HepG2 (cell line): ENCODE results near the gene PIGX. TPM values are rescaled to one million over a fixed set of nuclear protein-coding genes. Genes with fewer than 3 reads are reported as not detected.
A peak's percentile ranks its signal among the peaks of the same experiment; 100 is the strongest.

Experiments used
- FOXA3 ChIP-seq: IDR thresholded peaks from 2 replicates; pipeline ENCODE4 v1.6.1; 2016; ENCODE audit warnings: missing genetic modification reagents, missing compliant biosample characterization
- FOXO4 ChIP-seq: sonication (generic); formaldehyde crosslinking; conservative IDR thresholded peaks from 2 replicates; pipeline ENCODE4 v1.8.1; 2023; ENCODE audit warnings: missing genetic modification reagents
- HNF4G ChIP-seq, 2 experiments: sonication (generic) in 1 of 2; formaldehyde crosslinking in 1 of 2; IDR thresholded peaks; 2 replicates each; pipeline versions ENCODE4 v1.4.0 to v1.6.1; 2011 to 2020; ENCODE audit warnings: borderline replicate concordance in 2 of 2, low read depth in 2 of 2, mild to moderate bottlenecking in 2 of 2, low read length in 1 of 2, missing genetic modification reagents in 1 of 2, moderate library complexity in 1 of 2
- ISL2 ChIP-seq: sonication (generic); formaldehyde crosslinking; IDR thresholded peaks from 2 replicates; pipeline ENCODE4 v1.5.0; 2020; ENCODE audit warnings: missing genetic modification reagents
- KLF6 ChIP-seq: IDR thresholded peaks from 2 replicates; pipeline ENCODE4 v1.8.0; 2016; ENCODE audit warnings: missing biosample characterization, missing genetic modification reagents
- MATR3 ChIP-seq: sonication (generic); formaldehyde crosslinking; IDR thresholded peaks from 2 replicates; pipeline ENCODE4 v1.4.0; 2020; ENCODE audit warnings: missing genetic modification reagents
- MLLT10 ChIP-seq: sonication (generic); formaldehyde crosslinking; IDR thresholded peaks from 2 replicates; pipeline ENCODE4 v1.4.0; 2020; ENCODE audit warnings: missing genetic modification reagents
- NCOA1 ChIP-seq: sonication (generic); formaldehyde crosslinking; IDR thresholded peaks from 2 replicates; pipeline ENCODE4 v1.9.0; 2021; ENCODE audit warnings: missing genetic modification reagents
- PAF1 ChIP-seq: IDR thresholded peaks from 2 replicates; pipeline ENCODE4 v1.6.1; 2016; ENCODE audit warnings: missing genetic modification reagents, missing compliant biosample characterization
- ZBTB8A ChIP-seq: sonication (generic); formaldehyde crosslinking; IDR thresholded peaks from 2 replicates; pipeline ENCODE4 v1.4.0; 2020; ENCODE audit warnings: mild to moderate bottlenecking, low read depth, missing genetic modification reagents, borderline replicate concordance
- ZNF160 ChIP-seq: sonication (generic); formaldehyde crosslinking; IDR thresholded peaks from 2 replicates; pipeline ENCODE4 v1.8.0; 2022; ENCODE audit warnings: mild to moderate bottlenecking, inconsistent platforms, missing genetic modification reagents
- ZNF33A ChIP-seq: sonication (generic); formaldehyde crosslinking; IDR thresholded peaks from 2 replicates; pipeline ENCODE4 v1.5.1; 2020; ENCODE audit warnings: missing genetic modification reagents, mild to moderate bottlenecking, moderate library complexity, borderline replicate concordance
- ZNF441 ChIP-seq: sonication (generic); formaldehyde crosslinking; IDR thresholded peaks from 2 replicates; pipeline ENCODE4 v1.7.0; 2021; ENCODE audit warnings: missing genetic modification reagents, borderline replicate concordance
- ZNF597 ChIP-seq: sonication (generic); formaldehyde crosslinking; IDR thresholded peaks from 2 replicates; pipeline ENCODE4 v1.5.0; 2020; ENCODE audit warnings: missing genetic modification reagents
- ZNF652 ChIP-seq: IDR thresholded peaks from 2 replicates; pipeline ENCODE4 v1.6.1; 2016; ENCODE audit warnings: low read depth, borderline replicate concordance
- ZNF724P ChIP-seq: sonication (generic); formaldehyde crosslinking; IDR thresholded peaks from 2 replicates; pipeline ENCODE4 v1.8.0; 2022; ENCODE audit warnings: missing genetic modification reagents, borderline replicate concordance
- ZNF768 ChIP-seq: sonication (generic); formaldehyde crosslinking; IDR thresholded peaks from 2 replicates; pipeline ENCODE4 v1.4.0; 2020; ENCODE audit warnings: missing genetic modification reagents
- ZNF83 ChIP-seq: sonication (generic); formaldehyde crosslinking; IDR thresholded peaks from 2 replicates; pipeline ENCODE4 v1.4.0; 2020; ENCODE audit warnings: missing genetic modification reagents, mild to moderate bottlenecking, borderline replicate concordance
- ZNF883 ChIP-seq: sonication (generic); formaldehyde crosslinking; IDR thresholded peaks from 2 replicates; pipeline ENCODE4 v1.5.1; 2020; ENCODE audit warnings: mild to moderate bottlenecking, missing genetic modification reagents; ENCODE audit errors: not compliant biosample characterization
- polyA plus RNA-seq, 8 experiments: library from polyadenylated mRNA; depleted of rRNA in 3 of 8; stranded (reverse) in 7 of 8; unstranded in 1 of 8; fragments of >200 nt; fragmentation: Illumina TruSeq in 4 of 8; extraction: Trizol in 4 of 8; gene quantifications; 2 replicates each; pipeline versions ENCODE4 v1.2.1 to v1.2.3, GENCODE V29; 2011 to 2016; ENCODE audit warnings: low read depth in 4 of 8, missing spikeins in 1 of 8, mixed read lengths in 1 of 8; ENCODE audit not compliant: insufficient read depth in 1 of 8
- total RNA-seq, 5 experiments: library from RNA; depleted of rRNA; stranded (reverse); fragments of >200 nt; fragmentation: Illumina TruSeq; extraction: Trizol; gene quantifications; 2 replicates each; pipeline ENCODE4 v1.2.3, GENCODE V29; 2016; ENCODE audit warnings: low read depth in 1 of 5
- TF ChIP-seq, protein P1 (sequence below): sonication (generic); formaldehyde crosslinking; IDR thresholded peaks from 2 replicates; pipeline ENCODE4 v1.5.0; 2020; ENCODE audit warnings: missing genetic modification reagents
- TF ChIP-seq, protein P2 (sequence below): sonication (generic); formaldehyde crosslinking; IDR thresholded peaks from 2 replicates; pipeline ENCODE4 v1.5.1; 2020; ENCODE audit warnings: missing genetic modification reagents, mild to moderate bottlenecking, borderline replicate concordance
- TF ChIP-seq, protein P3 (sequence below): sonication (generic); formaldehyde crosslinking; IDR thresholded peaks from 2 replicates; pipeline ENCODE4 v1.4.0; 2020; ENCODE audit warnings: missing genetic modification reagents

PIGX gene
- total and polyA plus RNA-seq, 2 of the 13 experiments (the other 11 are each of a cell fraction or from before 2014, with no cell fraction given) = 13.2 to 21.3 TPM

GRCh38 chr3:196739671-196740480 lies 27.7 kb downstream of the PIGX start, which contains the start of gene PAK2 (continued):
- TF ChIP-seq ZNF83 (no peak), KLF6 (CRISPR knock-in tag) (peak; percentile 78), ZBTB8A (CRISPR knock-in tag) (no peak), PAF1 (no peak), ISL2 (CRISPR knock-in tag) (peak; percentile 70), ZNF441 (CRISPR knock-in tag) (peak; percentile 74), ZNF652 (CRISPR knock-in tag) (no peak), HNF4G (IDR thresholded peaks at IDR 0.05; ENCODE audit: borderline replicate concordance, low read depth, low read length) (no peak), HNF4G (CRISPR knock-in tag; IDR thresholded peaks at IDR 0.05; ENCODE audit: borderline replicate concordance, low read depth) (no peak), ZNF33A (no peak), ZNF883 (CRISPR knock-in tag) (peak; percentile 78), FOXA3 (no peak; the same call in 1 of the 2 replicates), ZNF160 (CRISPR knock-in tag) (no peak), FOXO4 (CRISPR knock-in tag) (no peak), MLLT10 (CRISPR knock-in tag) (no peak), ZNF768 (CRISPR knock-in tag) (peak; percentile 53; the same call in 1 of the 2 replicates), MATR3 (CRISPR knock-in tag) (no peak), ZNF724P (CRISPR knock-in tag) (no peak), ZNF597 (no peak), NCOA1 (CRISPR knock-in tag) (no peak)
- TF ChIP-seq, protein P1, sequence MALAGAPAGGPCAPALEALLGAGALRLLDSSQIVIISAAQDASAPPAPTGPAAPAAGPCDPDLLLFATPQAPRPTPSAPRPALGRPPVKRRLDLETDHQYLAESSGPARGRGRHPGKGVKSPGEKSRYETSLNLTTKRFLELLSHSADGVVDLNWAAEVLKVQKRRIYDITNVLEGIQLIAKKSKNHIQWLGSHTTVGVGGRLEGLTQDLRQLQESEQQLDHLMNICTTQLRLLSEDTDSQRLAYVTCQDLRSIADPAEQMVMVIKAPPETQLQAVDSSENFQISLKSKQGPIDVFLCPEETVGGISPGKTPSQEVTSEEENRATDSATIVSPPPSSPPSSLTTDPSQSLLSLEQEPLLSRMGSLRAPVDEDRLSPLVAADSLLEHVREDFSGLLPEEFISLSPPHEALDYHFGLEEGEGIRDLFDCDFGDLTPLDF (CRISPR knock-in tag) = no peak
- TF ChIP-seq, protein P2, sequence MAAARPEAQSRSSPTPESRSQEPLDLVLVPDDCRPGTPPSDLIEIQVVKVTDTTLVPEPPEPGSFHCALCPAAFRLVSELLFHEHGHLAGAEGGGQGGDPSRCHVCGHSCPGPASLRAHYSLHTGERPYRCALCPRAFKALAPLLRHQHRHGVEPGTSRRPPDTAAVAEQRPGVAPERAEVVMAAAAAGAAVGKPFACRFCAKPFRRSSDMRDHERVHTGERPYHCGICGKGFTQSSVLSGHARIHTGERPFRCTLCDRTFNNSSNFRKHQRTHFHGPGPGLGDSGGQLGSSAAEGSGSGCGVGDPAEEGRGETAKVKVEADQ (CRISPR knock-in tag) = no peak
- TF ChIP-seq, protein P3, sequence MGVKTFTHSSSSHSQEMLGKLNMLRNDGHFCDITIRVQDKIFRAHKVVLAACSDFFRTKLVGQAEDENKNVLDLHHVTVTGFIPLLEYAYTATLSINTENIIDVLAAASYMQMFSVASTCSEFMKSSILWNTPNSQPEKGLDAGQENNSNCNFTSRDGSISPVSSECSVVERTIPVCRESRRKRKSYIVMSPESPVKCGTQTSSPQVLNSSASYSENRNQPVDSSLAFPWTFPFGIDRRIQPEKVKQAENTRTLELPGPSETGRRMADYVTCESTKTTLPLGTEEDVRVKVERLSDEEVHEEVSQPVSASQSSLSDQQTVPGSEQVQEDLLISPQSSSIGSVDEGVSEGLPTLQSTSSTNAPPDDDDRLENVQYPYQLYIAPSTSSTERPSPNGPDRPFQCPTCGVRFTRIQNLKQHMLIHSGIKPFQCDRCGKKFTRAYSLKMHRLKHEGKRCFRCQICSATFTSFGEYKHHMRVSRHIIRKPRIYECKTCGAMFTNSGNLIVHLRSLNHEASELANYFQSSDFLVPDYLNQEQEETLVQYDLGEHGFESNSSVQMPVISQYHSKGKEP (CRISPR knock-in tag) = no peak
